Measurements from ENCODE around the gene TAS2R40. TPM values are rescaled to one million over a fixed set of nuclear protein-coding genes. Genes with fewer than 3 reads are reported as not detected.
"Not testable (repeated sequence)": the region's sequence is repeated elsewhere in the genome, so short reads cannot be mapped to it uniquely, and the experiment has no call there.

Gene TAS2R40
- total and polyA plus RNA-seq, 2 donors (not counting 1 experiment from before 2014, with no cell fraction given): not detected

- Histone ChIP-seq H3K27me3 (ENCODE audit: control insufficient read depth, insufficient read depth, low read length) (no peaks in the 10 kb centered on the region), H3K27ac (ENCODE audit: insufficient read depth, low read length) (no peak overlapping the region), H3K4me3 (replicated peaks in 1 of 4; ENCODE audit: control extremely low read depth in 1 of 4, insufficient read depth in 1 of 4, low read depth in 3 of 4, low read length in 4 of 4) (no peak overlapping the region), H3K79me2 (ENCODE audit: control insufficient read depth, insufficient read depth, low read length) (no peaks in the 10 kb centered on the region), H3K36me3 (ENCODE audit: control insufficient read depth, insufficient read depth, low read length) (no peaks in the 10 kb centered on the region), H3K4me2 (ENCODE audit: extremely low read depth, insufficient read depth, low read length) (no peak overlapping the region), H3K9ac (ENCODE audit: insufficient read depth, low read length) (no peak overlapping the region), H3K4me1 (ENCODE audit: control insufficient read depth, extremely low read depth, insufficient read depth, low read length) (no peaks in the 10 kb centered on the region), H4K20me1 (ENCODE audit: control insufficient read depth, extremely low read depth, insufficient read depth, low read length) (no peaks in the 10 kb centered on the region), H3K9me3 (ENCODE audit: control insufficient read depth, insufficient read depth, low read depth, low read length) (no peaks in the 10 kb centered on the region), H2AFZ (ENCODE audit: low read length) (no peak overlapping the region)
- DNase-seq (ENCODE audit: low read depth in 2 of 2): no peak
- TF ChIP-seq EZH2 (IDR thresholded peaks at IDR 0.05; ENCODE audit: low read length, missing control alignments) (no peak), CTCF (conservative IDR thresholded peaks at IDR 0.05 in 1 of 2, IDR thresholded peaks at IDR 0.05 in 1 of 2; ENCODE audit: low read depth in 1 of 2, low read length in 2 of 2) (no peak)
Measured at GRCh38 chr7:143177374-143178119, 44.3 kb upstream of the TAS2R40 start.

DNA sequence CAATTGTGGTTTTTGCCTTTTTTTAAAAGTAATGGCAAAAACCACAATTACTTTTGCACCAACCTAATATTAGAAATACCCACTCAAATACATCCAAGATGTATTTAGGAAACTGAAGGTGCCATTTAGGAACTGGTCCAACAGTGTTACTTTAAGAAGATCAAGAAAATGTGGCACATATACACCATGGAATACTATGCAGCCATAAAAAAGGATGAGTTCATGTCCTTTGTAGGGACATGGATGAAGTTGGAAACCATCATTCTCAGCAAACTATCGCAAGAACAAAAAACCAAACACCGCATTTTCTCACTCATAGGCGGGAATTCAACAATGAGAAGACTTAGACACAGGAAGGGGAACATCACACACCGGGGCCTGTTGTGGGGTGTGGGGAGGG, 41.1 kb upstream of the TAS2R40 start:
- not testable (repeated sequence) for H3K27ac ChIP-seq (ENCODE audit: insufficient read depth, low read length); H3K4me2 ChIP-seq (ENCODE audit: extremely low read depth, insufficient read depth, low read length); H3K4me1 ChIP-seq (ENCODE audit: control insufficient read depth, extremely low read depth, insufficient read depth, low read length); H3K9ac ChIP-seq (ENCODE audit: insufficient read depth, low read length); H3K27me3 ChIP-seq (ENCODE audit: control insufficient read depth, insufficient read depth, low read length); DNase-seq (ENCODE audit: low read depth in 2 of 2); H2AFZ ChIP-seq (ENCODE audit: low read length); H3K4me3 ChIP-seq (replicated peaks in 1 of 4; ENCODE audit: control extremely low read depth in 1 of 4, insufficient read depth in 1 of 4, low read depth in 3 of 4, low read length in 4 of 4); H4K20me1 ChIP-seq (ENCODE audit: control insufficient read depth, extremely low read depth, insufficient read depth, low read length); H3K9me3 ChIP-seq (ENCODE audit: control insufficient read depth, insufficient read depth, low read depth, low read length); H3K79me2 ChIP-seq (ENCODE audit: control insufficient read depth, insufficient read depth, low read length); H3K36me3 ChIP-seq (ENCODE audit: control insufficient read depth, insufficient read depth, low read length)

GRCh38 chr7:143181349-143181748, 40.5 kb upstream of the TAS2R40 start:
- no peak for DNase-seq (ENCODE audit: low read depth in 2 of 2)
- Histone ChIP-seq H3K9ac (ENCODE audit: insufficient read depth, low read length) (no peak overlapping the region), H3K4me3 (replicated peaks in 1 of 4; ENCODE audit: control extremely low read depth in 1 of 4, insufficient read depth in 1 of 4, low read depth in 3 of 4, low read length in 4 of 4) (no peak overlapping the region), H2AFZ (ENCODE audit: low read length) (no peak overlapping the region), H3K4me1 (ENCODE audit: control insufficient read depth, extremely low read depth, insufficient read depth, low read length) (no peaks in the 10 kb centered on the region), H3K79me2 (ENCODE audit: control insufficient read depth, insufficient read depth, low read length) (no peaks in the 10 kb centered on the region), H3K36me3 (ENCODE audit: control insufficient read depth, insufficient read depth, low read length) (no peaks in the 10 kb centered on the region), H3K27ac (ENCODE audit: insufficient read depth, low read length) (no peak overlapping the region), H3K4me2 (ENCODE audit: extremely low read depth, insufficient read depth, low read length) (no peak overlapping the region), H3K9me3 (ENCODE audit: control insufficient read depth, insufficient read depth, low read depth, low read length) (no peaks in the 10 kb centered on the region), H3K27me3 (ENCODE audit: control insufficient read depth, insufficient read depth, low read length) (no peaks in the 10 kb centered on the region), H4K20me1 (ENCODE audit: control insufficient read depth, extremely low read depth, insufficient read depth, low read length) (no peaks in the 10 kb centered on the region)
- no peak for TF ChIP-seq EZH2 (IDR thresholded peaks at IDR 0.05; ENCODE audit: low read length, missing control alignments)
- no peak for TF ChIP-seq CTCF (conservative IDR thresholded peaks at IDR 0.05 in 1 of 2, IDR thresholded peaks at IDR 0.05 in 1 of 2; ENCODE audit: low read depth in 1 of 2, low read length in 2 of 2)

Data from fibroblast of lung (primary cell).